Mesenchymal stem cell (in vitro differentiated cells and primary cell): ENCODE data around the gene KCNJ18.
"Not testable (repeated sequence)": the region's sequence is repeated elsewhere in the genome, so short reads cannot be mapped to it uniquely, and the experiment has no call there.

Experiments
- DNase-seq: peaks from one replicate; pipeline ENCODE4 v3.0.0-alpha.2; 2013
- H2AFZ ChIP-seq: one replicate; pipeline ENCODE4 v1.6.1; 2013; ENCODE audit warnings: low read depth, mild to moderate bottlenecking, control low read depth, inconsistent platforms, low read length, moderate library complexity
- H2AK5ac ChIP-seq: 2 replicates; pipeline ENCODE4 v1.6.1; 2013; ENCODE audit warnings: low read length, moderate library complexity, mild to moderate bottlenecking, inconsistent platforms; ENCODE audit not compliant: severe bottlenecking
- H2BK120ac ChIP-seq: one replicate; pipeline ENCODE4 v1.6.1; 2013; ENCODE audit warnings: low read depth, mild to moderate bottlenecking, inconsistent platforms, low read length, moderate library complexity
- H2BK12ac ChIP-seq, 2 experiments: one replicate each; pipeline ENCODE4 v1.6.1; 2013; ENCODE audit warnings: inconsistent platforms in 2 of 2, low read length in 2 of 2, mild to moderate bottlenecking in 2 of 2, moderate library complexity in 2 of 2, control low read depth in 1 of 2
- H2BK15ac ChIP-seq: one replicate; pipeline ENCODE4 v1.6.1; 2013; ENCODE audit warnings: mild to moderate bottlenecking, low read depth, inconsistent platforms; ENCODE audit not compliant: poor library complexity, severe bottlenecking
- H2BK5ac ChIP-seq: 2 replicates; pipeline ENCODE4 v1.6.1; 2013; ENCODE audit warnings: low read depth, mild to moderate bottlenecking, low read length, control low read depth, inconsistent platforms; ENCODE audit not compliant: poor library complexity, severe bottlenecking
- H3K14ac ChIP-seq, 2 experiments: one replicate each; pipeline ENCODE4 v1.6.1; 2013; ENCODE audit warnings: inconsistent platforms in 2 of 2, low read length in 2 of 2, control low read depth in 1 of 2, mild to moderate bottlenecking in 1 of 2, moderate library complexity in 1 of 2
- H3K18ac ChIP-seq, 2 experiments: one replicate each; pipeline ENCODE4 v1.6.1; 2013; ENCODE audit warnings: inconsistent platforms in 2 of 2, low read length in 2 of 2, control low read depth in 1 of 2, low read depth in 1 of 2, mild to moderate bottlenecking in 1 of 2
- H3K23ac ChIP-seq, 2 experiments: one replicate each; pipeline ENCODE4 v1.6.1; 2013; ENCODE audit warnings: inconsistent platforms in 2 of 2, low read length in 2 of 2, mild to moderate bottlenecking in 2 of 2, moderate library complexity in 2 of 2, control low read depth in 1 of 2
- H3K27ac ChIP-seq: 2 replicates; pipeline ENCODE4 v1.5.1; 2013; ENCODE audit warnings: mild to moderate bottlenecking, moderate library complexity, low read length, control low read depth, inconsistent platforms; ENCODE audit not compliant: poor library complexity, severe bottlenecking
- H3K27me3 ChIP-seq, 2 experiments: 2 replicates each; pipeline versions ENCODE4 v1.6.1 to v1.7.0; 2013; ENCODE audit warnings: low read length in 2 of 2, mild to moderate bottlenecking in 2 of 2, moderate library complexity in 2 of 2, control low read depth in 1 of 2, inconsistent platforms in 1 of 2; ENCODE audit not compliant: control insufficient read depth in 1 of 2, insufficient read depth in 1 of 2
- H3K36me3 ChIP-seq, 2 experiments: 2 replicates each; pipeline versions ENCODE4 v1.6.1 to v1.7.0; 2013; ENCODE audit warnings: low read length in 2 of 2, control low read depth in 1 of 2, inconsistent platforms in 1 of 2, low read depth in 1 of 2, mild to moderate bottlenecking in 1 of 2; ENCODE audit not compliant: insufficient read depth in 2 of 2, control insufficient read depth in 1 of 2
- H3K4ac ChIP-seq, 2 experiments: one replicate each; pipeline ENCODE4 v1.6.1; 2013; ENCODE audit warnings: inconsistent platforms in 2 of 2, low read length in 2 of 2, mild to moderate bottlenecking in 2 of 2, moderate library complexity in 2 of 2, control low read depth in 1 of 2, low read depth in 1 of 2
- H3K4me1 ChIP-seq: 2 replicates; pipeline ENCODE4 v1.6.1; 2013; ENCODE audit warnings: low read depth, low read length, control low read depth; ENCODE audit not compliant: control insufficient read depth, insufficient read depth
- H3K4me2 ChIP-seq: 2 replicates; pipeline ENCODE4 v1.6.1; 2013; ENCODE audit warnings: low read length, mild to moderate bottlenecking, inconsistent platforms; ENCODE audit not compliant: poor library complexity, severe bottlenecking
- H3K4me3 ChIP-seq, 2 experiments: 2 replicates each; pipeline versions ENCODE4 v1.5.1 to v1.7.0; 2013; ENCODE audit warnings: low read length in 2 of 2, mild to moderate bottlenecking in 2 of 2, control low read depth in 1 of 2, low read depth in 1 of 2; ENCODE audit not compliant: insufficient read depth in 1 of 2
- H3K79me1 ChIP-seq: replicated peaks from 2 replicates; pipeline ENCODE4 v1.6.1; 2013; ENCODE audit warnings: mild to moderate bottlenecking, control low read depth, low read length, inconsistent platforms; ENCODE audit not compliant: poor library complexity, severe bottlenecking
- H3K9ac ChIP-seq: 2 replicates; pipeline ENCODE4 v1.7.0; 2013; ENCODE audit warnings: mild to moderate bottlenecking, low read length, moderate library complexity
- H3K9me3 ChIP-seq: 2 replicates; pipeline ENCODE4 v1.7.0; 2013; ENCODE audit warnings: mild to moderate bottlenecking, low read length; ENCODE audit not compliant: control insufficient read depth
- H4K8ac ChIP-seq: one replicate; pipeline ENCODE4 v1.6.1; 2013; ENCODE audit warnings: inconsistent platforms, mild to moderate bottlenecking, low read length, moderate library complexity
- H4K91ac ChIP-seq: one replicate; pipeline ENCODE4 v1.6.1; 2013; ENCODE audit warnings: mild to moderate bottlenecking, low read length, inconsistent platforms
- WGBS: methylation state at CpG from one replicate; pipeline ENCODE4 v1.1.7; 2013; ENCODE audit warnings: mixed read lengths; 5-methylcytosine and 5-hydroxymethylcytosine counted together

The KCNJ18 gene

GRCh38 chr17:21679256-21680146 is 12.8 kb upstream of the KCNJ18 start:
- H2AK5ac ChIP-seq = no peak overlapping the region
- no peak overlapping the region for H4K8ac ChIP-seq
- no peak overlapping the region for H3K18ac ChIP-seq
- no peak overlapping the region for H3K9ac ChIP-seq
- H2BK15ac ChIP-seq = no peak overlapping the region
- no peak overlapping the region for H3K4ac ChIP-seq
- H3K4me2 ChIP-seq = no peak overlapping the region
- no peak overlapping the region for H3K23ac ChIP-seq
- no peak overlapping the region for H2AFZ ChIP-seq
- no peak overlapping the region for H3K14ac ChIP-seq
- peaks cover 0 to 35% of the 10 kb centered on the region in 2 experiments for H3K27me3 ChIP-seq
- H3K4me3 ChIP-seq = no peak overlapping the region
- no peaks in the 10 kb centered on the region for H3K36me3 ChIP-seq
- H2BK120ac ChIP-seq = no peak overlapping the region
- H2BK12ac ChIP-seq = no peak overlapping the region
- WGBS = 91% methylated on average over 62 of the region's 62 CpGs
- H3K27ac ChIP-seq = no peak overlapping the region
- no peak for DNase-seq
- no peak overlapping the region for H2BK5ac ChIP-seq
- no peak overlapping the region for H4K91ac ChIP-seq
- no peaks in the 10 kb centered on the region for H3K9me3 ChIP-seq
- H3K4me1 ChIP-seq = no peaks in the 10 kb centered on the region
- H3K79me1 ChIP-seq = no peaks in the 10 kb centered on the region

- no peak overlapping the region for H2BK15ac ChIP-seq
- no peak overlapping the region for H2BK12ac ChIP-seq
- H3K9me3 ChIP-seq = no peaks in the 10 kb centered on the region
- no peaks in the 10 kb centered on the region for H3K36me3 ChIP-seq
- no peak overlapping the region for H2BK120ac ChIP-seq
- H2AK5ac ChIP-seq = no peak overlapping the region
- WGBS = 75% methylated on average over 19 of the region's 19 CpGs
- H4K91ac ChIP-seq = no peak overlapping the region
- H3K9ac ChIP-seq = no peak overlapping the region
- no peak overlapping the region for H3K14ac ChIP-seq
- H3K4me3 ChIP-seq = no peak overlapping the region
- H3K4ac ChIP-seq = no peak overlapping the region
- no peak overlapping the region for H3K27ac ChIP-seq
- H3K18ac ChIP-seq = no peak overlapping the region
- peaks cover 0 to 35% of the 10 kb centered on the region in 2 experiments for H3K27me3 ChIP-seq
- no peak overlapping the region for H4K8ac ChIP-seq
- H3K79me1 ChIP-seq = no peaks in the 10 kb centered on the region
- DNase-seq = no peak
- H2AFZ ChIP-seq = no peak overlapping the region
- no peak overlapping the region for H3K23ac ChIP-seq
- H3K4me1 ChIP-seq = no peaks in the 10 kb centered on the region
- no peak overlapping the region for H3K4me2 ChIP-seq
- no peak overlapping the region for H2BK5ac ChIP-seq
Measured at GRCh38 chr17:21680366-21680765, 12.0 kb upstream of the KCNJ18 start.

GRCh38 chr17:21680850-21681351 is 11.4 kb upstream of the KCNJ18 start:
- H3K4me3 ChIP-seq, H3K9me3 ChIP-seq, H2AFZ ChIP-seq, H3K14ac ChIP-seq, H3K4me2 ChIP-seq, H2AK5ac ChIP-seq, H3K4ac ChIP-seq, H3K9ac ChIP-seq, DNase-seq, H4K8ac ChIP-seq, H2BK120ac ChIP-seq, H3K18ac ChIP-seq, H3K23ac ChIP-seq, H4K91ac ChIP-seq, H2BK5ac ChIP-seq, H3K27ac ChIP-seq, H3K4me1 ChIP-seq, H2BK12ac ChIP-seq, H3K36me3 ChIP-seq, H3K79me1 ChIP-seq, H2BK15ac ChIP-seq: not testable (repeated sequence)
- H3K27me3 ChIP-seq = peaks cover 0 to 30% of the 10 kb centered on the region in 2 experiments
- WGBS = 88% methylated on average over 42 of the region's 42 CpGs

GRCh38 chr17:21681576-21681975 is 10.7 kb upstream of the KCNJ18 start:
- H3K4me3 ChIP-seq, H3K23ac ChIP-seq, H2BK120ac ChIP-seq, DNase-seq, H3K14ac ChIP-seq, H3K9ac ChIP-seq, H3K4me2 ChIP-seq, H3K4me1 ChIP-seq, H2BK12ac ChIP-seq, H3K79me1 ChIP-seq, H2AK5ac ChIP-seq, H4K8ac ChIP-seq, H2BK15ac ChIP-seq, H3K36me3 ChIP-seq, H3K4ac ChIP-seq, H4K91ac ChIP-seq, H2BK5ac ChIP-seq, H3K9me3 ChIP-seq, H3K27ac ChIP-seq, H3K18ac ChIP-seq, H2AFZ ChIP-seq: not testable (repeated sequence)
- 71% methylated on average over 17 of the region's 20 CpGs for whole genome bisulfite sequencing
- peaks cover 0 to 25% of the 10 kb centered on the region in 2 experiments for H3K27me3 ChIP-seq
